Caco-2 (cell line): ENCODE data around the gene SEC24C. TPM values are rescaled to one million over a fixed set of nuclear protein-coding genes. Genes with fewer than 3 reads are reported as not detected.
A peak's percentile ranks its signal among the peaks of the same experiment; 100 is the strongest.

ENCODE experiments used
- BruUV-seq: library from RNA; stranded (reverse); fragments of 400-500 nt; replicated peaks from 2 replicates; lab custom pipeline; 2021; lab: Mats Ljungman, UMichigan
- CTCF ChIA-PET: fragments of 300-600 bp; sonication (Branson Sonifier 250); formaldehyde crosslinking; loops from one replicate; lab custom pipeline; 2022; ENCODE audit warnings: antibody characterized with exemption; lab: Charles Lee
- POLR2A ChIA-PET: fragments of 300-600 bp; sonication (Branson Sonifier 250); formaldehyde crosslinking; loops from one replicate; lab custom pipeline; 2022; ENCODE audit warnings: antibody characterized with exemption; lab: Charles Lee
- DNase-seq, 2 experiments: peaks; one replicate each; pipeline versions ENCODE4 v3.0.0 to v3.0.0-alpha.2; 2020 to 2022
- H3K27me3 ChIP-seq: replicated peaks from 2 replicates; pipeline ENCODE4 v1.6.0; 2011; ENCODE audit warnings: low read length; ENCODE audit not compliant: control insufficient read depth, insufficient read depth
- H3K36me3 ChIP-seq: 2 replicates; pipeline ENCODE4 v1.5.1; 2011; ENCODE audit warnings: low read length; ENCODE audit not compliant: control insufficient read depth, insufficient read depth
- H3K4me1 ChIP-seq: fragments of 250-450 bp; sonication (Bioruptor Pico); 2 replicates; pipeline ENCODE4 v1.5.1; 2020; ENCODE audit warnings: mild to moderate bottlenecking
- H3K4me3 ChIP-seq: 2 replicates; pipeline ENCODE4 v1.5.1; 2011; ENCODE audit warnings: low read depth, mild to moderate bottlenecking, control low read depth, low read length
- H3K9me3 ChIP-seq: fragments of 250-450 bp; sonication (Bioruptor Pico); 2 replicates; pipeline ENCODE4 v1.5.1; 2020; ENCODE audit warnings: mild to moderate bottlenecking, moderate library complexity
- H3K27ac Mint-ChIP-seq: one replicate; pipeline ENCODE4 v1.8.0; 2022; ENCODE audit warnings: mixed read lengths; ENCODE audit not compliant: unreplicated experiment
- H3K27me3 Mint-ChIP-seq: one replicate; pipeline ENCODE4 v1.8.0; 2022; ENCODE audit warnings: mixed read lengths; ENCODE audit not compliant: insufficient read depth, unreplicated experiment
- H3K36me3 Mint-ChIP-seq: one replicate; pipeline ENCODE4 v1.8.0; 2022; ENCODE audit warnings: mild to moderate bottlenecking, mixed read lengths; ENCODE audit not compliant: insufficient read depth, unreplicated experiment
- H3K4me1 Mint-ChIP-seq: one replicate; pipeline ENCODE4 v1.8.0; 2022; ENCODE audit warnings: low read depth, mixed read lengths; ENCODE audit not compliant: unreplicated experiment
- H3K4me3 Mint-ChIP-seq: one replicate; pipeline ENCODE4 v1.8.0; 2022; ENCODE audit warnings: mild to moderate bottlenecking, moderate library complexity, mixed read lengths; ENCODE audit not compliant: unreplicated experiment
- H3K9me3 Mint-ChIP-seq: one replicate; pipeline ENCODE4 v1.8.0; 2022; ENCODE audit warnings: mixed read lengths; ENCODE audit not compliant: unreplicated experiment
- intact Hi-C: fragments of 100-400 bp; cut with micrococcal nuclease; formaldehyde crosslinking; loops from one replicate; pipeline ENCODE4 v1.10.0; 2022; ENCODE audit not compliant: unreplicated experiment
- total RNA-seq: library from RNA; stranded (reverse); gene quantifications from 2 replicates; pipeline ENCODE4 v1.2.3, GENCODE V29; 2022
- TF ChIP-seq, protein P1 (sequence below), 2 experiments: fragments of 200-600 bp in 1 of 2; IDR thresholded peaks; 1 replicate in 1 of 2; 2 replicates in 1 of 2; pipeline versions ENCODE4 v1.5.1 to v1.8.0; 2011 to 2022; ENCODE audit warnings: antibody characterized with exemption in 1 of 2, control low read depth in 1 of 2, inconsistent platforms in 1 of 2, low read depth in 1 of 2, low read length in 1 of 2, mild to moderate bottlenecking in 1 of 2, moderate library complexity in 1 of 2; ENCODE audit not compliant: insufficient read depth in 1 of 2, severe bottlenecking in 1 of 2, unreplicated experiment in 1 of 2

The SEC24C gene
- total RNA-seq, 1 experiment from 2014 or later = 91.2 TPM

GRCh38 chr10:73768881-73769280, 24.7 kb downstream of the SEC24C start:
- intact Hi-C loops = no loop called here
- Mint-ChIP-seq H3K36me3 (peaks cover 92% of the 10 kb centered on the region), H3K4me3 (no peak overlapping the region), H3K27ac (no peak overlapping the region), H3K9me3 (no peaks in the 10 kb centered on the region), H3K27me3 (no peaks in the 10 kb centered on the region), H3K4me1 (peaks cover 5% of the 10 kb centered on the region)
- ChIA-PET CTCF (no interaction called here), POLR2A (no interaction called here)
- Histone ChIP-seq H3K36me3 (0 out of 2 replicates have a peak, but pooled peaks cover 3% of the 10 kb centered on the region), H3K4me3 (no peak overlapping the region), H3K9me3 (no peaks in the 10 kb centered on the region), H3K4me1 (peaks cover 4% of the 10 kb centered on the region; the same call in 1 of the 2 replicates), H3K27me3 (no peaks in the 10 kb centered on the region)
- DNase-seq = no peak
- TF ChIP-seq, protein P1, sequence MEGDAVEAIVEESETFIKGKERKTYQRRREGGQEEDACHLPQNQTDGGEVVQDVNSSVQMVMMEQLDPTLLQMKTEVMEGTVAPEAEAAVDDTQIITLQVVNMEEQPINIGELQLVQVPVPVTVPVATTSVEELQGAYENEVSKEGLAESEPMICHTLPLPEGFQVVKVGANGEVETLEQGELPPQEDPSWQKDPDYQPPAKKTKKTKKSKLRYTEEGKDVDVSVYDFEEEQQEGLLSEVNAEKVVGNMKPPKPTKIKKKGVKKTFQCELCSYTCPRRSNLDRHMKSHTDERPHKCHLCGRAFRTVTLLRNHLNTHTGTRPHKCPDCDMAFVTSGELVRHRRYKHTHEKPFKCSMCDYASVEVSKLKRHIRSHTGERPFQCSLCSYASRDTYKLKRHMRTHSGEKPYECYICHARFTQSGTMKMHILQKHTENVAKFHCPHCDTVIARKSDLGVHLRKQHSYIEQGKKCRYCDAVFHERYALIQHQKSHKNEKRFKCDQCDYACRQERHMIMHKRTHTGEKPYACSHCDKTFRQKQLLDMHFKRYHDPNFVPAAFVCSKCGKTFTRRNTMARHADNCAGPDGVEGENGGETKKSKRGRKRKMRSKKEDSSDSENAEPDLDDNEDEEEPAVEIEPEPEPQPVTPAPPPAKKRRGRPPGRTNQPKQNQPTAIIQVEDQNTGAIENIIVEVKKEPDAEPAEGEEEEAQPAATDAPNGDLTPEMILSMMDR (IDR thresholded peaks at IDR 0.05; ENCODE audit: insufficient read depth in 1 of 2, low read depth in 1 of 2, low read length in 1 of 2, severe bottlenecking in 1 of 2, unreplicated experiment in 1 of 2) = no peak
- no TSS peak for BruUV-seq

- Mint-ChIP-seq H3K4me3 (no peak overlapping the region), H3K27ac (no peak overlapping the region), H3K36me3 (peaks cover 88% of the 10 kb centered on the region), H3K4me1 (peaks cover 10% of the 10 kb centered on the region), H3K27me3 (no peaks in the 10 kb centered on the region), H3K9me3 (no peaks in the 10 kb centered on the region)
- TF ChIP-seq, protein P1 (IDR thresholded peaks at IDR 0.05; ENCODE audit: insufficient read depth in 1 of 2, low read depth in 1 of 2, low read length in 1 of 2, severe bottlenecking in 1 of 2, unreplicated experiment in 1 of 2) = no peak
- POLR2A ChIA-PET = no interaction called here
- 0 out of 2 replicates have a peak, but pooled peaks cover 2% of the 10 kb centered on the region for H3K36me3 ChIP-seq
- peaks cover 5% of the 10 kb centered on the region; the same call in 1 of the 2 replicates for H3K4me1 ChIP-seq
- intact Hi-C loops = no loop called here
- H3K27me3 ChIP-seq = no peaks in the 10 kb centered on the region
- CTCF ChIA-PET = no interaction called here
- no peaks in the 10 kb centered on the region for H3K9me3 ChIP-seq
- no peak for DNase-seq
- BruUV-seq = no TSS peak
- H3K4me3 ChIP-seq = no peak overlapping the region
These were observed 25.2 kb downstream of the SEC24C start for GRCh38 chr10:73769396-73769795.

DNA sequence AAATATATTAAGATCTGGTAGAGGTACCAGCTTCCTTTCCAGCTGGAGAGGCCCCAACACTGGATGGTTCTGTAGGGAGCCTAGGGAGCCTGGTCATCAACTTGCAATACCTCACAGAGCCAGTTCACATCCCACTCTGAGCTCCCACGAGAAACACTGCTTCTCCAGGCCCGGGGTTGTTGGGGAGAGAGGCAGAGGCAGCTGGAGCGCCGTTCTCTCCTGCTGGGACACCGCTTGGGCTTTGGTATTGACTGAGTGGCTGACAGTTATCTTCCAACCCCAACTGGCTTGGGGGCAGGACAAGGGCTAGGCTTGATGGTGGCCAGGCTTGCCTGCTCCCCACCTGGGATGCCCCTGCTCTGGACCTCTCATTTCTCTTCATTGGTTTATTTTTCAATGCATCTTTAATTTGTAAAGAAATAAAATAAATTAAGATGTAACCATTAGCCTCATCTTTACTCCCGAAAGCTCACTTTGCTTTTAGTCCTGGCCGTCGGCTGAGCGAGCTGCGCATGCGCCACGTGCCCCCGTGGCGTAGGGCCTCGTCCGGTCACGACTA, 27.6 kb downstream of the SEC24C start:
- peaks cover 21% of the 10 kb centered on the region for H3K4me1 Mint-ChIP-seq
- Histone ChIP-seq H3K27me3 (no peaks in the 10 kb centered on the region), H3K36me3 (peaks cover 4% of the 10 kb centered on the region; the same call in 1 of the 2 replicates), H3K4me1 (peaks cover 7% of the 10 kb centered on the region; the same call in 1 of the 2 replicates), H3K9me3 (no peaks in the 10 kb centered on the region), H3K4me3 (peak overlapping the region; percentile 91)
- TF ChIP-seq, protein P1 (IDR thresholded peaks at IDR 0.05; ENCODE audit: insufficient read depth in 1 of 2, low read depth in 1 of 2, low read length in 1 of 2, severe bottlenecking in 1 of 2, unreplicated experiment in 1 of 2) = no peak
- H3K27ac Mint-ChIP-seq = peak overlapping the region; percentile 75
- H3K36me3 Mint-ChIP-seq = peaks cover 65% of the 10 kb centered on the region
- H3K4me3 Mint-ChIP-seq = peak overlapping the region; percentile 82
- peak in 1 of 2 experiments; percentile 49 for DNase-seq
- POLR2A ChIA-PET = interaction anchor here (0.5 to 3.1 kb wide), 5 partner anchors 9 to 180 kb away, joined by 3 to 19 read pairs (median 6); partner anchors contain the start of genes CHCHD1, SEC24C and USP54
- H3K27me3 Mint-ChIP-seq = no peaks in the 10 kb centered on the region
- CTCF ChIA-PET = interaction anchor here (0.5 to 2.3 kb wide), 5 partner anchors 11 to 1355 kb away, joined by 3 to 9 read pairs (median 3); partner anchors contain the start of gene CHCHD1
- intact Hi-C loops = loop anchor here (1.0 to 2.0 kb wide), 2 partner anchors 12 to 27 kb away; partner anchors contain the start of gene SEC24C
- no peaks in the 10 kb centered on the region for H3K9me3 Mint-ChIP-seq
- BruUV-seq = TSS peak; percentile 40
